NCI-H128 (cell line): Measurements from ENCODE around the gene TMEM243.

Experiments
- DNase-seq: peaks from one replicate; lab custom pipeline; 2025; ENCODE audit not compliant: unreplicated experiment; lab: John Stamatoyannopoulos, UW

Gene TMEM243

GRCh38 chr7:87159538-87159937 is 60.0 kb downstream of the TMEM243 start:
- DNase-seq, result no peak

GRCh38 chr7:87156709-87157108 is 62.8 kb downstream of the TMEM243 start:
- no peak for DNase-seq

- no peak for DNase-seq
Measured at GRCh38 chr7:87155788-87156187, 63.7 kb downstream of the TMEM243 start.

DNA sequence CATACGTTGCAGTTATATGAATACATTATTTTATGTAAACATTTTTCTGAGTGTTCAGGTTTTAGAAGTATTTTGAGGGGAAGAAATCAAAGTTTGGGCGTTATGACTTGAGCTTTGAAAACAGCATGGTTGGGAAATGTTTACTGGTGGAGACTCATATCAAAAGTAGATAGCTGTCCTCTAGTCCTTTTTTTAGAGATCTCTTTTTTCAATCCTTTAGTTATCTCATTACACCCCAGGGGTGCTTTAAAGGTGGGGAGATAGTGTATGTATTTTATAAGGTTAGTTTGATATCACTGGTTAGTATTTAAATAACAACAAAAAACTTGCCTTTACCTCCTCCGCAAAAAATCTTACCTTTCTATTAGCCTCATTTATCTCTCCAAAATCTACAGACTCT is 65.0 kb downstream of the TMEM243 start:
- no peak for DNase-seq

DNA sequence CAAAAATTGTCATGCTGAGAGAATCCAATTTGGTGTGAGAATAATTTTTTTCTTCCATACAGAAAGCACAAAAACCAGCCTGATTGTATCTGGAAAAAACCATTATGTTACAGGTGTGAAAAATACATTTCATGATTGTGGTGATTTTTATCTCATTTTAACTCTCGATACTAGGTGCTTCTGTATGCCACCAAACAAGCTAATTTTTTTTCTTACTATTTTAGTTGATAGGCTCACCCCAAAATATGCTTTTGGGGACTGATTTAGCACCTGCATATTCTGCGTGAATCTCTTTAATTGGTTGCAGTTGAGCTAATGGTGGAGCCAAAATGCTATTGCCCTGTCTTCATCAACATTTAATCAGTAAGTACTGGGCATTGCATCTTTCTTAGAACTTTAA is 65.4 kb downstream of the TMEM243 start:
- no peak for DNase-seq

DNA sequence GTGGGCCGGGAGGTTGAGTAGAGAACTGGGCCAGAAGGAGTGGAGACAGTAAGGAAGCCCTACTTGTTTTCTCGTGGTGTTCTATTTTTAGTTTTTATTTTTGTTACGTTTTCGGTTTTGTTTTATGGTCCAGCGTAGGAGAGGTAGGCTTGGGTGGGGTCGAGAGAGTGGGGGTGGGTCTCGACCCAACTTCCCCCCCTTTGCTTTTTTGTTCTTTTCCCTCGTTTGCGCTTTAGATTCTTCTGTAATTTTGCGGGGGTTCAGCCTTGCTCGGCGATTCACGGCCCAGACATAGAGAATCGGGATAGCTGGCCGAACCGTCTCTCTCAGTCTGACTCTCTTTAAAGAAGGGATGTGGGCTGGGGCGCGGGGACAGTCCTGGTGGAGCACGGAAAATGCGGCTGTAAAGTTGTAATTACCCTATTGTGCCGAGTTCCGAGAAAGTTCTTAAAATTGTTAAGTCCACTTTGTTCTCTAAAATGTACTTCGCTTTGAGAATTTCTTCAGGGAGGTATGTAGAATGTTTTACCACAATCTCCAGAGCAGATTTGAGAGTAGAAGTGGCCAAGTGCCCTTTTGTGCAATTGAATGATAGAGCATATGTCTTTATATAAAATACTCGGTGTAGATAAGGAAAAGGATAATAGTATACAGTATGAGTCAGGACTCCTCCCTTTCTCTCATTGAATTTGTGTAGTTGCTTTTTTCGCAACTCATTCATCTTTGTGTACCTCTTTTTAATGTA is 66.5 kb downstream of the TMEM243 start:
- no peak for DNase-seq

DNA sequence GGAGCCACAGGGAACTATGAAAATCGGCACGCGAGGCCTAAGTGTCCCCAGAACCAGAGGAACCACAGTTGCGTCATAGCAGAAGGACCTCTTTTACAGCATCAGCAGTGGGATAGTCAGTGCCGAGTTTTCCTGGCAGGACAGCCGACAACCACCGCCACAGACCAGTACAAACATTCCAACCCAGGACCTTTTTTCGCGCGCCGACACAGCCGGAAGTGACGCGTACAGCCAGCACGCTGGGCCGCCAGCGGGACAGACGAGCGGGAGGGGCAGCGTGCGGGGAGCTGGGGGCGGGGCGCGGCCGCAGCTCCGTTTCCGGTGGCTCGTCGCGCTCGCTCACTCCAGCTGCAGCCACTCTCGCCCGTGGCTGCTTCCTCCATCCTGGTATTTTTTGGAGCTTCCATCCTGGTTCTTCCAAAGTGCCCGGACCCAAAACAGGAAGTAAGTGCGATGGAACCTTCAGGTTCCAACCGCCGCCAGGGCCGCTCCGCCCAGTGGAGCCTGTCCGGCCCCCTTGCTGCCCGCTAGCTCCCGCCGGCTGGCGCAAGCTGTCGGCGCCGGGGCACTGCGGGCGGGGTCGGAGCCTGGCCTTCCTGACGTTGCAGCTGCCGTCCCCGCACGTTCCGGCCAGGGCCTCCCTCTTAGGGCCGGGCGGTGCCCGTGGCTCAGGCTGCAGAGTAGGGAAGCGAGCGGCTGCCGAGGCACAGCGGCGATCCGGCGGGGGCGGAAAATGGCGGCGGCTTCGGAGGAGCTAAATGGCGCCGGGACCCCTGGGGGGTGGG is 67.2 kb downstream of the TMEM243 start, which contains the start of gene DMTF1:
Gene DMTF1, plus strand, starts transcription at position 342 of the 785 bp plus-strand sequence. CDS start 12,489 bp downstream, outside the sequence.
- peak; percentile 77 for DNase-seq

GRCh38 chr7:87151729-87152111 is 67.8 kb downstream of the TMEM243 start:
- no peak for DNase-seq

GRCh38 chr7:87151002-87151728 is 68.4 kb downstream of the TMEM243 start:
- DNase-seq, result no peak

GRCh38 chr7:87148332-87148955 is 71.1 kb downstream of the TMEM243 start:
- no peak for DNase-seq

DNA sequence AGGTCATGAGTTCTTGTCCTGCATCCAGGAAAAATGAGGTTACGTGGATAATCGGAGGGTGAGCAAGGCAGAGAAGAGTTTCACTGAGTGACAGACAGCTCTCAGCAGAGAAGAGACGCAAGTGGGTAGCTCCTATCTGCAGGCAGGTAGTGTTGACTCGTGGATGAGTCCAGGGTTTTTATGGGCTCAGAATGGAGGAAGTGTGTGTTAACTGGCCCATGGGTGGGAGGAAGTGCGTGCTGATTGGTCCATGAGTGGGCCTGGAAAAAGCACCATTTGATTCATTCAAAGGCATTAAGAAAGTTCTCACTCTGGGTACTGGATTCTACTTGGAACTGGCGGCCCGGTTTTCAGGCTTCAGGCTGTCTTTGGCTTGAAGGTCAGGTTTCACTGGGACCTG is 72.0 kb downstream of the TMEM243 start:
- no peak for DNase-seq

DNA sequence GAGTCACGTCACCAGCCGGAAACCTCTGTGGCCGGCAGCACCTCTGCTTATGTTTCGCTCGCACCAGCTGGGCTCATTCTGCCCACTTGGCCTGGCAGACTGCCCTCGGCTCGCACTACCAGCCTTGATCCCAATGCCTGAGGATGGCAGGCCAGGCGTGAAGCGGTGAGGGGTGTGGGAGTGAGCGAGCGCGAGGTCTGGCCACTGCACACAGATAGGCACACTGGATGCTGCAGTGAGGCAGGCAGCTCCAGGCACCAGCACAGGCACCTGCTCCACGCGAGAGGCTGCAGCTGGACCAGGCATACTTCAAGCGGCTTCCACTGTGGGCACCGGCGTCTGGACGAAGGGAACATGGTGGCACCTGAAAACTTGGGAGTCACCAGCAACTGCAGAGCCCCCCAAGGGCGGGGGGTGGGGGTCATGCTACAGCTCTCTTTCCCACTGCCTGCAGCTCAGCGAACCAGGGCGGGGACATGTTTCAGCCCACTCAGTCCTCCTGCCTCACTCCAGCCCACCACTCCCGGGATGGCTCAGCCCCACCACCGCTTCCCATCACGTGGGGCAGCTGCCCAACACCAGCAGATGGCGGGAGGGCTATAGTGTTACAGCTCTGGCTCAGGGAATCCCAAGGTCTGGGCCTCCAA is 72.7 kb downstream of the TMEM243 start:
- DNase-seq, result no peak
